HuH-7.5 (cell line): ENCODE data around the gene DIS3L2.

Experiments
- DNase-seq: peaks from one replicate; pipeline ENCODE4 v3.0.0; 2011; ENCODE audit warnings: low spot score

The DIS3L2 gene

DNA sequence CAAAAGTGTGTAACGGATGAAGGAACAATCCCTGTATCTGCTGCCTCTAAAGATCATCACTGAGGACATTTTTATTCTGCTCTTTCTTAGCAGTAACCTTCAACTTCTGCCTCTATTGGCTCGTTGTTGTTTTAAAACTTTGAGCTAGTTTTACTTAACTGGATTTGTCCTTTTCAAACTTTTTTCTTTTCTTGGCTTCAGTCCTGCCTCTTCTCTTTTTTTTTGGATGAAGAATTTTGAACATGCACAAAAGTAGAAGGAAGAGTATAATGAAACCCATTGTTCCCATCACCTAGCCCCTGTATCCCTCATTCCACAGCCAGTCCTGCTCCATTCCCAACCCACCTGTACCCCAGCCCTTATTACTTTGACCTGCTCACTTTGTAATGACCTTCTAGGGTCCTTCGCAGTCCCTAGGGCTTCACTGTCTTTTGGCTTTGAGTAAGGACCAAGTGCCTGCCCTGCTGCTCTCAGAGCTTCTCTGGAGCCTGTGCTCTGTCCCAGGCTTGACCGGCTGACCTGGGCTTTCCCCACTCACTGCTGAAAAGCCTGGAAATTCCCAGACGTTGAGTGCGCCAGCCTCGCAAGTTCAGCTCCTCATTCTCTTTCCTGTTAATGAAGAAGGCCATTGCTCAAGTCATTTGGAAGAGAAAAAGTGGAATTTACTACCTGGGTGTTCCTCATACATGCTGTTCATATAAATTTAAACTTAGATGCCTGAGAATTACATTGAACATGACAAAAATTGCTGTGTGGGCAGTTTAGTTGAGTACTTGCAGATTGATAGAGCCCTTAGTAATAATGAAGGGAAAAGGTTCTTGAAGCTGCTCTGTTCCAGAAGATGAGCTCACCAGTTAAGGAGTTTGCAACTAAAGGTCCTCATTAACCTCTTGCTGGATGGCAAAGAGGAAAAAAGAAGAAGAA lies 267.7 kb downstream of the DIS3L2 start:
- DNase-seq = no peak

DNA sequence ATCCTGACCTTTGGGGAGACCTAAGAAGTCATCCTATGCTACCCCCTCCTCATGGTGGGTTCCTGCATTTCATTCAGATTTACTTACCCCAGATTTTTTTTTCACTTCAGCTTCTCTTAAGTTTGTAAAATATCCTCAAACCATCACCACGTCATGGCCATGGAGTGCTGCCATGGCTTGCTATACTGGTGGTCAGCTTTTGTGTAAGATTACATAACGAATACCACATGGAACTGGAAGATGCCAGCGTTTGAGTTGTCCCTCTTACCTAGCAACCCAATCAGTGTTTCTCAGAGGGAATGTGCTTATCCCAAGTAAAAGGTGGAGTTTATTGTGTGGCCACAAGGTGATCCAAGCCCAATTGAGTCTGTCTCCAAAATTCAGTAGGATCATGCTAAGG lies 268.4 kb downstream of the DIS3L2 start:
- no peak for DNase-seq

DNA sequence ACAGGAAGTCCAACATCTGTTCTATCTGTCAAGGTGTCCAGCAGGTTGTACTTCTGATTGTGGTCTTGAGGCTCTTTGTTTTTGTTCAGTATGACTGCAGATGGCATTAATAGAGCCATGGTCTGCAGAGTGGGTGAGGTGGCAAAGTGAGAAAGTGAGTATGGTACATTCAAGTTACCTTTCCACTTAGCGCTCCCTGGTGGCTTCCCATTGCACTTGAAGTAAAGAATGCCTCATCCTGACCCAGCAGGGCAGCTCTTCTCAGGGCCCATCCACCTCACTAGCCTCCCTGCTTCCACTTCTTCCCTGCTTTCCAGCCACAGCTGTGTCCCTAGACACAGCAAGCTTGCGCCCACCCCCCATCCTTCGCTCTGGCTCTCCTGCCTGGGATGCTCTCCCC lies 269.0 kb downstream of the DIS3L2 start:
- no peak for DNase-seq

- no peak for DNase-seq
These were observed 270.0 kb downstream of the DIS3L2 start for GRCh38 chr2:232231554-232231953.

- no peak for DNase-seq
These were observed 271.4 kb downstream of the DIS3L2 start for GRCh38 chr2:232232915-232233314.

- DNase-seq = no peak
These were observed 273.6 kb downstream of the DIS3L2 start for GRCh38 chr2:232234922-232235615.

DNA sequence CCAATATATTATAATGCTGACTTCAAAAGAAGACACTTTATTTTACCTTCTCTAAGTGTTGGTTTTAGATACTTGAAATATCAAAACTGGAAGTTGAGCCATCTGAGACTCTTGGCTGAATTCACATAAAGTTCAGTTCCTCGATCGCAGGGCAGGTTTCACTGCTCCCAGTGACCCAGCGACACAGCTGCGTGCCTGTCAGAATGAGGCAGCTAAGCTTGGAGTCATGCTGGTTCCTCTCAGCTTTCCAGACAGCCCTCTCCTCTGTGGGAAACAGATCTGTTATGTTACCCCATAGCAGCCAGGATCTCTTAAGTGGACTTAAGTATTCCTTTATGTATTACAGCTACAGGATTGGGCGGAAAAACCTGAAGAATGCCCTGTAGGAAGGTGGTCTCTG lies 274.2 kb downstream of the DIS3L2 start:
- no peak for DNase-seq

DNA sequence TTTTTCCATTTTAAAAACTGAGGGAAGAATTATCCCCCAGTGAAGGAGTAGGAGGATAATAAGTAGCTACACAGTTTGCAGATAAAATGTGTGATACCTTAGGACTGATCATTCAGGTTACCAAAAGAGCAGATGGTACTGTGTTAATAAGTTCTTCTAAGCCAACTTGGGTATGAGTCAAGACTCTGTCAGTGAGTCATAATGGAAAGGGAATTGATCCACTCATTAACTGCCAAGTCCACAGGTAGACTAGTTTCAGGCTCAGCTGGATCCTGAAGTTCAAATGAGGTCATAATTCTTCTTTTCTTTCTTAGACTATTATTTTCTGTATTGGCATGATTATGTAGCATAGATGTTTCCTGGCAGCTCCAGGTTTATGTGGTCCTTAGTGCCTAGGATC lies 274.7 kb downstream of the DIS3L2 start:
- no peak for DNase-seq

DNA sequence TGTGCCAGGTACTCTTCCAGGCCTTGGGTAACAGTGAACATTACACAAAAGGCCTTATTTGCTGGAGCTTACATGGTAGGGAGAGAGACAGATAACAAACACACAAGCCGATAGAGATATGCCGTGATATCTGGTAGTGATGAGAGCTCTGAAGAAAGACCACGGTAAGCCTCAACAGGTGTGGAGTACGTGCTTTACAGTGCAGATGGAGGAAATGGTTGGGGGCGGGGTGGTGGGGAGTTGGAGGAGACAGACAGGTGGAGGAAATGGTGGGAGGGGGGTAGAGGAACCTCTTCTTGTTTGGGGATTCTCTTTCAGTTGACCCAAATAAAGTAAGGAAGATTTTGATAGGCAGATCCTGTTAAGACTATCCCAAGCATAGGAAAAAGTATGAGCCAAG lies 276.0 kb downstream of the DIS3L2 start:
- DNase-seq = no peak

DNA sequence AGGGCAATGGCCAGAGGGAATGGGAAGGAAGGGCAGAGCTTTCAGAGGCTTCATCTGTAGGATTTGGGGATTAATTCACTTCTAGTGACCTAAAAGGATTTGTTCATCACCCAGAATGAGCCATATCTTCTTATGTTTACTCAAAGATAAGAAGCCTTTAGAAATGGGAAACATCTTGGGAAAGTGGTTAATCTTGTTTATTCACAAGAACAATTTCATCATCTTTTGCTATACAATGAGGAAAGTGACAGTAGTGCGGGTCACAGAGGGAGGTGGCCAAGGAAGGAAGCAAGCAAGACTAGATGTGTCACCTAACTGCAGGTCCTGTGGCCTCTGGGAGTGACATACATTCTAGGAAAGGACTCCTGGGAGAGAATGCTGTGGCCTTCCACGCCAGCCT lies 276.6 kb downstream of the DIS3L2 start:
- DNase-seq = no peak

DNA sequence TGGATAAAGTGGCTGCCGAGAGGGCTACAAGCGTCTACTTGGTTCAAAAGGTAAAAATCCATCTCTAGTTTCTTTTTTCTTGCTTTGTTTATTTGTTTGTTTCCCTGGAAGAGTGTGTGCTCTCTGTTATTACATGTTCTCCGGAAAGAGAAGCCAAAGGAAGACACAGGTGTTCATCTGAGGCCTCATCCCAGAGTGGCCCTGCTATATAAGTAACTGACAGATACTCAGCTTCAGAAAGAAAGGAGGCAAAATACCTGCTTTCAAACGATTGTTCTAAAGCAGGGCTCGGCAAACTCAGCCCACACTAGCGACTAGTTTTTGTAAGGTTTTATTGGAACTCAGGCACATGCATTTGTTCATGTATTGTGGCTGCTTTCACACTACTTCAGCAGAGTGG lies 277.1 kb downstream of the DIS3L2 start:
- no peak for DNase-seq

- DNase-seq = no peak
These were observed 278.6 kb downstream of the DIS3L2 start for GRCh38 chr2:232239951-232240681.

DNA sequence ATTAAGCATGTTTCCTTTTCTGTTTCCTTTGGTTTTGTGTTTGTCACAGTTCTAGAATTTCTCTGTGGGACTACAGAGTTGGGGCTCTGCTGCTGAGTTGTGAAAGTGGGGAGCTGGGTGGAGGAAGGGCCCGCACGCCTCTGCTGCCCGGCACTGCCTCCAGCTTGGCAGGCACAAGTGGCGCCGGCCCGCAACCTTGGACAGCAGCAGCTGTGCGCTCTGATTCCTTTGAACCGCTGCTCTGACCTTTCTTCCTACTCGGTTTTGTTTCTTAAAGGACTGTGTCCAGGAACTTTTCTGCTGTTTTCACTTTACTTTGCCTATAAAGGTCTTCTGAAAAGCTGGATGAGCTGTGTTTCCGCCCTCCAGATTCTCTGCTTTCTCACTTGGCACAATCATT lies 279.4 kb downstream of the DIS3L2 start:
- DNase-seq = no peak

DNA sequence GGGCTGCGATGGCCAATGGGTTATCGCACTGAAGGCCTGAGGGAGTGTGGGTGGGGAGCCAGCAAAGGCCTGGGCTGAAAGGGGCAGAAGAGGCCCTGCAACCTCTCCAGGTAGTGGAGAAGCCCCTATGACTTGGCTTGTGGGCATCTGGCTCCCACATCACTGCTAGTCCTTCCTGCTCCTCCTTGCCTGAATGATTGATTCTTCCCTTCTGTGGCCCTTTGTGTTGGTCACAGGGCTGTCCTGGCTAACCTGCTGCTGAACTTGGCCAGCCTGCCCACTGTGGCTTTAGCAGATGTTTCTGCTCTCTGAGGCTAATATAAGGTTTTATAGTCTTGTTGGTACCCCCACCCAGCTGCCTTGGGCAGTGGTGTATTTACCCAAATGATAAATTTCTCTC lies 280.8 kb downstream of the DIS3L2 start:
- DNase-seq = no peak

DNA sequence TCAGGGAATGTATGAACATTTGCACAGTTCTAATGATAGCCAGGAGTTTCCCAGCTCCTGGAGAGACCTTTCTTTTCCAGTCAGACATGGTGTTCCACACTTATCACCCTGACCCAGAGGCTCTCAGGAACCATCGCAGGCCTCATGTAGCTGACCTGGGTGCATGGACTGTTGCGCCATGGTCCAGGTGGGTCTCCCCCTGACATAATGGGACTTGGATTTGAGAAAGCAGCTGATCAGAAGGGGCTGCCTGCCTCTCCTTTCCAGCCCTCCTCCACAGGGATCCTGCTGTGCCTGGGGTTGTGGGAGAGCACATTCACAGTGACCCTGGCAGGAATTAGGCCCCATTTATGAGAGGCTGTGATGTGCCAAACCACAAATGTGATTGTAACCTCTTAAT lies 283.6 kb downstream of the DIS3L2 start:
- no peak for DNase-seq

GRCh38 chr2:232246245-232246644 lies 284.7 kb downstream of the DIS3L2 start:
- DNase-seq = no peak

GRCh38 chr2:232249096-232249495 lies 287.6 kb downstream of the DIS3L2 start:
- DNase-seq = no peak

GRCh38 chr2:232250246-232251175 lies 289.0 kb downstream of the DIS3L2 start:
- no peak for DNase-seq

DNA sequence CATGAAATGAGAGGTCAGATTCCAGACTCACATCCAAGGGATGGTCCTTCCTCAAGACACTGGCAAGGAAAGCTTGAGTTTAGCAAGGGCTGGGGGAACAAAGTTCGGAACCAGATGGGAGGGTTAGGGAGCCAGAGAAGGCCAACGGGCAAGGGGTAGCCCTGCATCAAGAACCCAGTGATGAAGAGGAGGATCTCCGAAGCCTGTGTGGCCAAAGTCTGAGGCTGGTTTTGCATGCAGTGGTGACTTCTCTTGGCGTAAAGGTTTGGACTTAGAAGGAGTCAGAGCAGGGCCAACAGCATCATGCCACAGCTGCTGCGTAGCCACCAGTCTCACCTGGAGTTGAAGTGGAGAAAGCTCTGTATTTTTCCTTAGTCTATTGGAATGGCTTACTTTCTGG lies 293.5 kb downstream of the DIS3L2 start:
- DNase-seq = no peak

DNA sequence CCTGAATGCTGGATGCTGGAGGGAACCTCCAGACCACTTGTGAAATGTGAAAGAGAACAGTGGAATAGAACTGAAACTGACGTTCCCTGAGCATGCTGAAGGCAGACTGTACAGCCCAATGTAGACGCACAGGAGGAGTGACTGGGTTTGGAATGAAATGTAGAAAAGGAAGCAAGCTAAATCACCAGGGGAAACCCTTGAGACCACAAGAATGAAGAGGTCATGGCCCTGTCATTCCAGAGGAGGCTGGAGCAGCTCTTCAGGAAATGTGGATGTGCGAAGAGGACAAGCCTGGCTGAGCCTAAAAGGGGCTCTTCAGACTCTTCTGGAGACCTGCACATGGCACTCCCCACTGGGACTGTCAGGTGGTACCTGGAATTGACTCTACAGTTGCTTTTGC lies 298.6 kb downstream of the DIS3L2 start:
- DNase-seq = no peak

DNA sequence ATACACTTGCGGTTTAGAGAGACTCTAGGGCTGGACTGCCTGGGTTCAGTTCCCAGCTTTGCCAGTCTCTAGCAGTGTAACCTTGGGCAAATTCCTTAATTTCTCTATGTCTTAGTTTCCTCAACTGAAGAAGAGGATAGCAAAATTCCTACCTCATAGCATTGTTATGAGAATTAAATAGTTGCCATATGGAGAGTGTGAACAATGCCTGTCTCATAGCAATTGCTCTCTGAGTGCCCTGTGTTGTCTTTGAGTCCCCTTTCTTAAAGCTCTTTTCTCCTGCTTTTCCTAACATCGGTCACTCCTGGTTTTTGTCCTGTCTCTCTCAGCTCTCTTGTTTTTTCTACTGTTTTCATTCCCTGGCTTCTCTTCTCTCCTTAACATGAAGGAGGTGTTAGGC lies 300.3 kb downstream of the DIS3L2 start:
- no peak for DNase-seq

- DNase-seq = no peak
These were observed 301.8 kb downstream of the DIS3L2 start for GRCh38 chr2:232263295-232263694.
